GM12878 (cell line): ENCODE data around the gene DZANK1. TPM values are rescaled to one million over a fixed set of nuclear protein-coding genes. Genes with fewer than 3 reads are reported as not detected.

Experiments used
- microRNA counts: library from miRNA; unstranded; fragments of <30 nt; microRNA quantifications from one replicate; lab custom pipeline; 2016
- microRNA-seq: library from miRNA; unstranded; fragments of <30 nt; microRNA quantifications from one replicate; pipeline ENCODE4, GENCODE V29; 2018
- polyA plus RNA-seq, 11 experiments: library from polyadenylated mRNA; depleted of rRNA in 4 of 11; unstranded in 6 of 11; stranded (reverse) in 5 of 11; fragments of >200 nt; fragmentation: Nextera tagmentation in 4 of 11; fragmentation: Illumina TruSeq in 1 of 11; extraction: Ambion mirVana in 4 of 11; extraction: Trizol in 1 of 11; gene quantifications; 1 replicate in 1 of 11; 2 replicates in 10 of 11; pipeline versions ENCODE4 v1.2.1 to v1.2.3, GENCODE V29; 2011 to 2016; ENCODE audit warnings: inconsistent platforms in 2 of 11, missing spikeins in 2 of 11, low read depth in 1 of 11
- small RNA-seq: library from RNA; depleted of rRNA; stranded (forward); fragments of <200 nt; gene quantifications from one replicate; pipeline ENCODE3, GENCODE V24; 2014
- total RNA-seq, 4 experiments: library from RNA; depleted of rRNA in 3 of 4; stranded (reverse); fragments of >200 nt in 3 of 4; fragmentation: Illumina TruSeq in 1 of 4; extraction: Trizol in 1 of 4; gene quantifications; 2 replicates each; pipeline versions ENCODE4 v1.2.1 to v1.2.3, GENCODE V29; 2013 to 2021

Gene DZANK1
- total and polyA plus RNA-seq, 10 of the 15 experiments (the other 5 are each of a cell fraction or from before 2014, with no cell fraction given), result 3.6 to 12.6 (median 6.5) TPM

MicroRNA genes within 50 kb of the gene (microRNA counts, 767-probe panel; counts per million panel counts)
- microRNA hsa-miR-3192 (lab: Ali Mortazavi, UCI), result 55.3 counts per million

Small RNAs within 50 kb of the gene (microRNA-seq; reads per million reads assigned to microRNA genes)
- not detected for gene MIR3192

Small RNAs within 50 kb of the gene (small RNA-seq; reads per million reads assigned to genes)
- gene MIR3192 (not detected), gene RNA5SP476 (not detected)

Other genes with a start within 250 kb of the DZANK1 start
- gene ZNF133, start 178.5 kb downstream of the DZANK1 start, total RNA-seq (2014; rRNA removed), result 8.8 and 9.5 TPM in 2 replicates
- gene ZNF133, start 178.5 kb downstream of the DZANK1 start, total RNA-seq (2014; rRNA removed; fragmentation: Illumina TruSeq; extraction: Trizol), result 8.9 and 9.1 TPM in 2 replicates
- gene ZNF133, start 178.5 kb downstream of the DZANK1 start, total RNA-seq (2021), result 6.0 and 9.8 TPM in 2 replicates
- gene ZNF133, start 178.5 kb downstream of the DZANK1 start, polyA plus RNA-seq (2011; rRNA removed), result 6.1 and 9.3 TPM in 2 replicates
- 6.2 and 8.4 TPM in 2 replicates for gene ZNF133, start 178.5 kb downstream of the DZANK1 start, polyA plus RNA-seq (2014; fragmentation: Illumina TruSeq; extraction: Trizol)
- gene ZNF133, start 178.5 kb downstream of the DZANK1 start, polyA plus RNA-seq (2014; fragmentation: Nextera tagmentation; extraction: Ambion mirVana), result 1 to 10 TPM; 2.0 to 2.2 TPM
- 8.5 and 8.9 TPM in 2 replicates for gene ZNF133, start 178.5 kb downstream of the DZANK1 start, polyA plus RNA-seq (2014; rRNA removed)
- 1 to 10 TPM; 4.8 to 6.1 TPM for gene ZNF133, start 178.5 kb downstream of the DZANK1 start, polyA plus RNA-seq (2016; fragmentation: Nextera tagmentation; extraction: Ambion mirVana)
- gene POLR3F, start 360 bp upstream of the DZANK1 start, total RNA-seq (2014; rRNA removed), result 15.7 and 18.1 TPM in 2 replicates
- gene POLR3F, start 360 bp upstream of the DZANK1 start, total RNA-seq (2014; rRNA removed; fragmentation: Illumina TruSeq; extraction: Trizol), result 12.8 and 12.9 TPM in 2 replicates
- 8.1 and 8.7 TPM in 2 replicates for gene POLR3F, start 360 bp upstream of the DZANK1 start, total RNA-seq (2021)
- 8.7 and 14.9 TPM in 2 replicates for gene POLR3F, start 360 bp upstream of the DZANK1 start, polyA plus RNA-seq (2011; rRNA removed)
- gene POLR3F, start 360 bp upstream of the DZANK1 start, polyA plus RNA-seq (2014; fragmentation: Illumina TruSeq; extraction: Trizol), result 11.5 and 13.9 TPM in 2 replicates
- 10 to 100 TPM in 1 of 2 experiments, 1 to 10 TPM in 1; 9.5 to 12.4 TPM for gene POLR3F, start 360 bp upstream of the DZANK1 start, polyA plus RNA-seq (2014; fragmentation: Nextera tagmentation; extraction: Ambion mirVana)
- 13.5 and 16.9 TPM in 2 replicates for gene POLR3F, start 360 bp upstream of the DZANK1 start, polyA plus RNA-seq (2014; rRNA removed)
- 10 to 100 TPM; 13.8 to 14.6 TPM for gene POLR3F, start 360 bp upstream of the DZANK1 start, polyA plus RNA-seq (2016; fragmentation: Nextera tagmentation; extraction: Ambion mirVana)
- gene RBBP9, start 30.2 kb upstream of the DZANK1 start, total RNA-seq (2014; rRNA removed), result 22.3 and 26.0 TPM in 2 replicates
- gene RBBP9, start 30.2 kb upstream of the DZANK1 start, total RNA-seq (2014; rRNA removed; fragmentation: Illumina TruSeq; extraction: Trizol), result 24.9 TPM in 2 replicates
- 17.8 and 18.2 TPM in 2 replicates for gene RBBP9, start 30.2 kb upstream of the DZANK1 start, total RNA-seq (2021)
- gene RBBP9, start 30.2 kb upstream of the DZANK1 start, polyA plus RNA-seq (2011; rRNA removed), result 34.1 and 44.0 TPM in 2 replicates
- gene RBBP9, start 30.2 kb upstream of the DZANK1 start, polyA plus RNA-seq (2014; fragmentation: Illumina TruSeq; extraction: Trizol), result 29.7 and 36.5 TPM in 2 replicates
- 1 to 10 TPM; 7.1 to 9.2 TPM for gene RBBP9, start 30.2 kb upstream of the DZANK1 start, polyA plus RNA-seq (2014; fragmentation: Nextera tagmentation; extraction: Ambion mirVana)
- gene RBBP9, start 30.2 kb upstream of the DZANK1 start, polyA plus RNA-seq (2014; rRNA removed), result 12.5 and 12.7 TPM in 2 replicates
- 10 to 100 TPM; 13.2 to 13.8 TPM for gene RBBP9, start 30.2 kb upstream of the DZANK1 start, polyA plus RNA-seq (2016; fragmentation: Nextera tagmentation; extraction: Ambion mirVana)
- gene SEC23B, start 40.9 kb upstream of the DZANK1 start, total RNA-seq (2014; rRNA removed), result 86.9 and 96.4 TPM in 2 replicates
- 64.3 and 66.8 TPM in 2 replicates for gene SEC23B, start 40.9 kb upstream of the DZANK1 start, total RNA-seq (2014; rRNA removed; fragmentation: Illumina TruSeq; extraction: Trizol)
- 60.8 and 66.0 TPM in 2 replicates for gene SEC23B, start 40.9 kb upstream of the DZANK1 start, total RNA-seq (2021)
- gene SEC23B, start 40.9 kb upstream of the DZANK1 start, polyA plus RNA-seq (2011; rRNA removed), result 118 and 121 TPM in 2 replicates
- 77.9 and 94.0 TPM in 2 replicates for gene SEC23B, start 40.9 kb upstream of the DZANK1 start, polyA plus RNA-seq (2014; fragmentation: Illumina TruSeq; extraction: Trizol)
- gene SEC23B, start 40.9 kb upstream of the DZANK1 start, polyA plus RNA-seq (2014; fragmentation: Nextera tagmentation; extraction: Ambion mirVana), result 10 to 100 TPM; 49.1 to 73.2 TPM
- gene SEC23B, start 40.9 kb upstream of the DZANK1 start, polyA plus RNA-seq (2014; rRNA removed), result 67.2 and 72.1 TPM in 2 replicates
- 10 to 100 TPM; 93.4 to 95.7 TPM for gene SEC23B, start 40.9 kb upstream of the DZANK1 start, polyA plus RNA-seq (2016; fragmentation: Nextera tagmentation; extraction: Ambion mirVana)
- gene SMIM26, start 100.4 kb upstream of the DZANK1 start, total RNA-seq (2014; rRNA removed), result 171 and 180 TPM in 2 replicates
- gene SMIM26, start 100.4 kb upstream of the DZANK1 start, total RNA-seq (2014; rRNA removed; fragmentation: Illumina TruSeq; extraction: Trizol), result 148 and 149 TPM in 2 replicates
- 74.3 and 90.0 TPM in 2 replicates for gene SMIM26, start 100.4 kb upstream of the DZANK1 start, total RNA-seq (2021)
- gene SMIM26, start 100.4 kb upstream of the DZANK1 start, polyA plus RNA-seq (2011; rRNA removed), result 137 and 180 TPM in 2 replicates
- gene SMIM26, start 100.4 kb upstream of the DZANK1 start, polyA plus RNA-seq (2014; fragmentation: Illumina TruSeq; extraction: Trizol), result 138 and 156 TPM in 2 replicates
- 100 to 1,000 TPM; 303 to 329 TPM for gene SMIM26, start 100.4 kb upstream of the DZANK1 start, polyA plus RNA-seq (2014; fragmentation: Nextera tagmentation; extraction: Ambion mirVana)
- 123 and 189 TPM in 2 replicates for gene SMIM26, start 100.4 kb upstream of the DZANK1 start, polyA plus RNA-seq (2014; rRNA removed)
- gene SMIM26, start 100.4 kb upstream of the DZANK1 start, polyA plus RNA-seq (2016; fragmentation: Nextera tagmentation; extraction: Ambion mirVana), result 100 to 1,000 TPM; 189 to 195 TPM
- 63.1 and 72.6 TPM in 2 replicates for gene DTD1, start 121.0 kb upstream of the DZANK1 start, total RNA-seq (2014; rRNA removed)
- 63.1 and 67.2 TPM in 2 replicates for gene DTD1, start 121.0 kb upstream of the DZANK1 start, total RNA-seq (2014; rRNA removed; fragmentation: Illumina TruSeq; extraction: Trizol)
- 60.3 and 62.1 TPM in 2 replicates for gene DTD1, start 121.0 kb upstream of the DZANK1 start, total RNA-seq (2021)
- gene DTD1, start 121.0 kb upstream of the DZANK1 start, polyA plus RNA-seq (2011; rRNA removed), result 64.6 and 65.2 TPM in 2 replicates
- 43.3 and 63.6 TPM in 2 replicates for gene DTD1, start 121.0 kb upstream of the DZANK1 start, polyA plus RNA-seq (2014; fragmentation: Illumina TruSeq; extraction: Trizol)
- 10 to 100 TPM; 24.3 to 35.5 TPM for gene DTD1, start 121.0 kb upstream of the DZANK1 start, polyA plus RNA-seq (2014; fragmentation: Nextera tagmentation; extraction: Ambion mirVana)
- 74.7 and 78.5 TPM in 2 replicates for gene DTD1, start 121.0 kb upstream of the DZANK1 start, polyA plus RNA-seq (2014; rRNA removed)
- gene DTD1, start 121.0 kb upstream of the DZANK1 start, polyA plus RNA-seq (2016; fragmentation: Nextera tagmentation; extraction: Ambion mirVana), result 10 to 100 TPM; 88.1 to 99.8 TPM